HG03103 (cell line): ENCODE results near the gene CXADR.
A peak's percentile ranks its signal among the peaks of the same experiment; 100 is the strongest.
"Not testable (repeated sequence)": the region's sequence is repeated elsewhere in the genome, so short reads cannot be mapped to it uniquely, and the experiment has no call there.

ENCODE experiments used
- ATAC-seq: cut with Tn5 transposase; IDR thresholded peaks from one replicate; pipeline ENCODE4 v1.9.1; 2021; ENCODE audit warnings: low read depth; ENCODE audit not compliant: unreplicated experiment

Gene CXADR

GRCh38 chr21:17512253-17513213 is at the start of gene CXADR:
Gene CXADR, plus strand, starts transcription at chr21:17513043. Its CDS starts 87 bp downstream, at chr21:17513130.
- ATAC-seq: peak; percentile 90

- ATAC-seq: no peak
These were observed 46.7 kb upstream of the CXADR start for GRCh38 chr21:17466166-17466565.

GRCh38 chr21:17467392-17467791 is 45.5 kb upstream of the CXADR start:
- ATAC-seq: no peak

GRCh38 chr21:17467829-17468228 is 45.0 kb upstream of the CXADR start:
- no peak for ATAC-seq

GRCh38 chr21:17468698-17469097 is 44.1 kb upstream of the CXADR start:
- ATAC-seq: no peak

- ATAC-seq: no peak
These were observed 43.1 kb upstream of the CXADR start for GRCh38 chr21:17469727-17470126.

- no peak for ATAC-seq
These were observed 40.7 kb upstream of the CXADR start for GRCh38 chr21:17472182-17472581.

GRCh38 chr21:17472592-17473271 is 40.1 kb upstream of the CXADR start:
- ATAC-seq: no peak

GRCh38 chr21:17476006-17476405 is 36.8 kb upstream of the CXADR start:
- ATAC-seq: peak; percentile 76

GRCh38 chr21:17478156-17478555 is 34.7 kb upstream of the CXADR start:
- ATAC-seq: not testable (repeated sequence)

GRCh38 chr21:17479606-17480005 is 33.2 kb upstream of the CXADR start:
- no peak for ATAC-seq

GRCh38 chr21:17482928-17483327 is 29.9 kb upstream of the CXADR start:
- ATAC-seq: no peak

GRCh38 chr21:17488620-17489019 is 24.2 kb upstream of the CXADR start:
- ATAC-seq: peak; percentile 87

GRCh38 chr21:17489565-17489964 is 23.3 kb upstream of the CXADR start:
- not testable (repeated sequence) for ATAC-seq

- peak; percentile 55 for ATAC-seq
These were observed 21.0 kb upstream of the CXADR start for GRCh38 chr21:17491716-17492414.

GRCh38 chr21:17492415-17493168 is 20.3 kb upstream of the CXADR start:
- ATAC-seq: no peak

- no peak for ATAC-seq
These were observed 18.8 kb upstream of the CXADR start for GRCh38 chr21:17494051-17494450.

- no peak for ATAC-seq
These were observed 17.2 kb upstream of the CXADR start for GRCh38 chr21:17495680-17496079.

- ATAC-seq: no peak
These were observed 15.5 kb upstream of the CXADR start for GRCh38 chr21:17497316-17497715.

- no peak for ATAC-seq
These were observed 14.3 kb upstream of the CXADR start for GRCh38 chr21:17498586-17498985.
